Middle frontal gyrus (tissue), 1 donor: ENCODE data around the gene UAP1.

ENCODE experiments used
- DNase-seq: peaks from one replicate; pipeline ENCODE4 v3.0.0-alpha.2; 2015; ENCODE audit warnings: low spot score; ENCODE audit errors: extremely low spot score

Gene UAP1

GRCh38 chr1:162561616-162562469 is at the start of gene UAP1:
UAP1 (plus strand) TSS chr1:162561722; CDS start chr1:162566069, 4,347 bp downstream.
- DNase-seq, result no peak

- DNase-seq, result no peak
These were observed 34.2 kb upstream of the UAP1 start for GRCh38 chr1:162527314-162527713.

- DNase-seq, result no peak
These were observed 31.1 kb upstream of the UAP1 start for GRCh38 chr1:162530307-162530987.

GRCh38 chr1:162530988-162531319 is 30.6 kb upstream of the UAP1 start:
- DNase-seq, result no peak

- DNase-seq, result no peak
These were observed 26.0 kb upstream of the UAP1 start for GRCh38 chr1:162535501-162535900.

- DNase-seq, result no peak
These were observed 25.0 kb upstream of the UAP1 start for GRCh38 chr1:162536511-162536910.

- no peak for DNase-seq
These were observed 24.3 kb upstream of the UAP1 start for GRCh38 chr1:162537216-162537615.

- no peak for DNase-seq
These were observed 22.6 kb upstream of the UAP1 start for GRCh38 chr1:162538815-162539431.

GRCh38 chr1:162541619-162542141 is 19.8 kb upstream of the UAP1 start:
- DNase-seq, result no peak

GRCh38 chr1:162543228-162543627 is 18.3 kb upstream of the UAP1 start:
- no peak for DNase-seq

- DNase-seq, result no peak
These were observed 13.4 kb upstream of the UAP1 start for GRCh38 chr1:162548170-162548569.

- no peak for DNase-seq
These were observed 12.5 kb upstream of the UAP1 start for GRCh38 chr1:162549001-162549400.

- DNase-seq, result no peak
These were observed 10.6 kb upstream of the UAP1 start for GRCh38 chr1:162550925-162551324.

GRCh38 chr1:162551969-162552683 is 9.4 kb upstream of the UAP1 start:
- DNase-seq, result no peak

- no peak for DNase-seq
These were observed 8.8 kb upstream of the UAP1 start for GRCh38 chr1:162552684-162553252.

GRCh38 chr1:162554258-162554657 is 7.3 kb upstream of the UAP1 start:
- DNase-seq, result no peak

GRCh38 chr1:162557536-162557935 is 4.0 kb upstream of the UAP1 start:
- no peak for DNase-seq

- DNase-seq, result no peak
These were observed 1.1 kb upstream of the UAP1 start for GRCh38 chr1:162560303-162561036.

GRCh38 chr1:162561037-162561615 is 396 bp upstream of the UAP1 start:
- DNase-seq, result peak; percentile 94

GRCh38 chr1:162562470-162562828 is 927 bp downstream of the UAP1 start:
- no peak for DNase-seq
